ENCODE measurements around the gene AFDN.

Gene AFDN

DNA sequence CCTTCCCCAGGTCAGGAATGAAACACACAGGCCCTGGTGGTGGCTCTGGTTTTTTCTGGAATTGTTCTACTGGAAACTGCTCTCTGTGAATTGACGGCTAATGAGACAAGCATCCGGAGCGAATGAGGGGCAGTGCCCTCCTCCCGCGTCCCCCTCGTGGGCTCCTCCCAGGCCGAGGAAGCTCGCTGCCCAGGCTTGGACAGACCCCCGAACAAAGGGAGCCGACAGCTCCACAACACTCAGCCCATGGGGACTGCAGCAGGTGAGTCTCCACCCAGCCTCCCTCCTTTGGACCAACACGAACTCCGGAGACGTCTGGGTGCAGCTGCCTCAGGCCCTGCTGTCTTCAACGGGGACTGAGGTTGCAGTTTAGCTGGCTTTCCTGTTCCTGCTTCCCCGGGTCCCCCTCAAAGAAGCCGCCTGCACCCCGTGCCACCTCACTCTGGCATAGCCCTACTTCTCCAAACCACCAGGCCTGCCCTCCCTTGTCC lies 31.3 kb upstream of the AFDN start:
- no peaks in the 10 kb centered on the region for H3K36me3 ChIP-seq (ENCODE audit: insufficient read depth)

GRCh38 chr6:167795874-167796191 lies 30.9 kb upstream of the AFDN start:
- Histone ChIP-seq H3K4me1 (ENCODE audit: low read depth, poor library complexity, severe bottlenecking) (no peaks in the 10 kb centered on the region), H3K79me2 (ENCODE audit: insufficient read depth, low read depth) (no peaks in the 10 kb centered on the region), H3K4me2 (no peak overlapping the region), H2AFZ (ENCODE audit: low read depth) (no peak overlapping the region), H3K9ac (no peak overlapping the region), H4K20me1 (ENCODE audit: insufficient read depth) (no peaks in the 10 kb centered on the region), H3K27me3 (ENCODE audit: insufficient read depth, low read depth) (no peaks in the 10 kb centered on the region), H3K27ac (no peak overlapping the region), H3K4me3 (IDR thresholded peaks at IDR 0.05; ENCODE audit: insufficient read depth, low read depth, low read length) (no peak overlapping the region), H3K36me3 (ENCODE audit: insufficient read depth) (no peaks in the 10 kb centered on the region)
- no peak for TF ChIP-seq CTCF (conservative IDR thresholded peaks at IDR 0.05; ENCODE audit: low read depth, low read length)

More for the DNA sequence above, 31.3 kb upstream of the AFDN start:
- Histone ChIP-seq H3K4me2 (no peak overlapping the region), H3K4me3 (IDR thresholded peaks at IDR 0.05; ENCODE audit: insufficient read depth, low read depth, low read length) (no peak overlapping the region), H3K27ac (no peak overlapping the region), H3K27me3 (ENCODE audit: insufficient read depth, low read depth) (no peaks in the 10 kb centered on the region), H2AFZ (ENCODE audit: low read depth) (no peak overlapping the region), H3K9ac (no peak overlapping the region), H3K4me1 (ENCODE audit: low read depth, poor library complexity, severe bottlenecking) (no peaks in the 10 kb centered on the region), H4K20me1 (ENCODE audit: insufficient read depth) (no peaks in the 10 kb centered on the region), H3K79me2 (ENCODE audit: insufficient read depth, low read depth) (no peaks in the 10 kb centered on the region)
- no peak for TF ChIP-seq CTCF (conservative IDR thresholded peaks at IDR 0.05; ENCODE audit: low read depth, low read length)

DNA sequence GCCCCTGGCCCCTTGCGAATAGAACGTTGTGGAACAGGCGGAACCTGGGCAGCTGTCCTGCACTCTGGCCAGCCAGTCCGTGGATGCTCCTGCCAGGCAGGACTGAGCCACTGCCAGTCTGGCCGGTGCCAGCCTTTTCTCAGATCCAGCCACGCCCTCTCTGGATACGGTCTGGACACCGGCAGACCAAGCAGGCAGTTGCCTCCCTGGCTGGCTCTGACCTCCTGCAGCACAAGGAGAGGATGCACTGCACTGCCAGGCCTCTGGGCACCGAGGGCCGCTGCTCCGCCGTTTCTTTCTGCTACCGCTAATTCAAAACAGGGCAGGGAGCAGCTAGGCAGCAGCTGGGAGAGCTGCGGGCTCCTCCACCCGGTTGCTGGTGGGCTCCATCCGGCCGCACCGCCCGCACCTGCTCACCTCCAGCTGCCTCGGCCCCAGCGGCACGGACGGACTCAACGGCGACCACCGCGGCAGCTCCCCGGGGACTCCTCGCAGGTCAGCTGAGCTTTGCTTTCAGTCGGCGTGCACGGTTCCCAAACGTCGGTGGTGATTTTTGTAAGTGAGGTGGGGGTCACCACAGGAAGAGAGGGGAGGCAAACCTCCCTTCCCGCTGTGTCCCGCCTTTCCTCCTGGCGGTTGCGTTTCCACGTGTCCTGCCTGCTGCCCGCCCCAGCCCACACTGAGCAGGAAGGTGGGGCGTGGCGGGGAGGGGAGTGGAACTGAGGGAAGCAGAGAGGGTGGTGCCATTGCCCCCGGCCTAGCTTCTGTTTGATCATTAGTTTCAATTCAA lies 30.3 kb upstream of the AFDN start:
- no peaks in the 10 kb centered on the region for H4K20me1 ChIP-seq (ENCODE audit: insufficient read depth)
- H3K4me1 ChIP-seq (ENCODE audit: low read depth, poor library complexity, severe bottlenecking), result no peaks in the 10 kb centered on the region
- H3K36me3 ChIP-seq (ENCODE audit: insufficient read depth), result no peaks in the 10 kb centered on the region
- no peak for TF ChIP-seq CTCF (conservative IDR thresholded peaks at IDR 0.05; ENCODE audit: low read depth, low read length)
- H3K9ac ChIP-seq, result no peak overlapping the region
- H2AFZ ChIP-seq (ENCODE audit: low read depth), result no peak overlapping the region
- no peaks in the 10 kb centered on the region for H3K79me2 ChIP-seq (ENCODE audit: insufficient read depth, low read depth)
- no peak overlapping the region for H3K27ac ChIP-seq
- no peak overlapping the region for H3K4me3 ChIP-seq (IDR thresholded peaks at IDR 0.05; ENCODE audit: insufficient read depth, low read depth, low read length)
- no peak overlapping the region for H3K4me2 ChIP-seq
- H3K27me3 ChIP-seq (ENCODE audit: insufficient read depth, low read depth), result no peaks in the 10 kb centered on the region

DNA sequence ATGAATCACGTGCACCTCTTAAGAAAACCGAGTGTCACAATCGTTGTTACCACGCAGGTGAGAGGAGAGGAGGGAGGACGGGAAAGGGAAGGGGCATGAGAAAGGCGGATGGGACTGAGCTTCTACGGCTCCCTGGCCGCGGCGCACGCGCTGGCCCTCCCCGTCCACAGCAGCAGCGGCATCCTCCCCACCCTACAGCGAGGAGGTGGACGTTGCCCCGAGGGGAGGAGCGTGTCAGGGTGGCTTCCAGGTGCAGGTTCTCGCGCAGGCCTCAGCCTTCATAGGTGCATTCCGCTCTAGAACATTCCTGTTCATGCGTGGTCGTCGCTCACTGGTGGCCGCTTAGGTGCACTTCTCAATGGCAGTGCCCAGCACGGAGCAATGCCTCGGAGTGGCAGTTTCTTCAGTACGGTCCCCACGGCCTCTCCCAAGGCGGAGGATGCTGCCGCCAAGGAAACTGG lies 29.7 kb upstream of the AFDN start:
- Histone ChIP-seq H3K27ac (no peak overlapping the region), H3K4me3 (IDR thresholded peaks at IDR 0.05; ENCODE audit: insufficient read depth, low read depth, low read length) (no peak overlapping the region), H3K79me2 (ENCODE audit: insufficient read depth, low read depth) (no peaks in the 10 kb centered on the region), H3K4me1 (ENCODE audit: low read depth, poor library complexity, severe bottlenecking) (no peaks in the 10 kb centered on the region), H3K4me2 (no peak overlapping the region), H3K27me3 (ENCODE audit: insufficient read depth, low read depth) (no peaks in the 10 kb centered on the region), H3K36me3 (ENCODE audit: insufficient read depth) (no peaks in the 10 kb centered on the region), H4K20me1 (ENCODE audit: insufficient read depth) (no peaks in the 10 kb centered on the region), H3K9ac (no peak overlapping the region), H2AFZ (ENCODE audit: low read depth) (no peak overlapping the region)
- no peak for TF ChIP-seq CTCF (conservative IDR thresholded peaks at IDR 0.05; ENCODE audit: low read depth, low read length)

Measured in KMS-11 (cell line).